ENCODE results near the gene PLEKHF1.
"Not testable (repeated sequence)": the region's sequence is repeated elsewhere in the genome, so short reads cannot be mapped to it uniquely, and the experiment has no call there.

Gene PLEKHF1

DNA sequence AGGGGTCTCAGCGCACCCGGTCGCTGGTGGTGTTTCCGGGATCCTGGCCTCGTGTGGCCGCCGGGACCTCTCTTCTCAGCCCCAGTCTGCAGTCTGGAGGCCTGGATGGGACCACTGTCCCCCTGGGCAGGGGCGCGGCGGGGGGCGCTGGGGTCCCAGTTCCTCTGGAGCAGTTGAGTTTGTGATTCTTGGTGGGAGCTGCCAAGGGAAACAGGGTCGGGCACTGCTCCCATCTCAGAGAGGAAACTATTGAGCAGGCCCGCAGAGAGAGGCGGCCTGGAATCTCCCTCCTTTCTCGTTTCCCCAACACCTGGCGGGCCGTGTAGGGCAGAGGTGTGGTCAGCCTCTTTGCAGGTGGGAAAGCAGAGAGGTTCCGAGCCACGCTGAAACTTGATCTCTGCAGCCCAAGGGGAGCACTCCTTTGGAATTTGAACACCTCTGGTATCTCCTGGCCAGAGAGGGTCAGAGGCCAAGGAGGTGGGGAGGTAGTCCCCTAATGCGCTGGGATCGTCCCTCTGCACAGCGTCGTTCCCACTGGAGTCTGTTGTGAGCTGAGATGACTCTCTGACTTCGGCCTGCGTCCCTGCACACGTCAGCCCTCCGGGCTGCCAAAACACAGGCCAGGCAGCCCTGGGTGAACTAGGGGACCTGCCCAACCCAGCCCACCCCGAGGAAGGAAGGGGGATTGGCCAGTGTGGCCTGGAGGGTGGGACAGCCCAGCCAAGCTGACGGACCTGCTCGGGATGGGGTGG, 741 bp downstream of the PLEKHF1 start:
- Histone ChIP-seq H3K36me3 (ENCODE audit: control insufficient read depth, insufficient read depth, low read length) (no peaks in the 10 kb centered on the region), H3K9me3 (ENCODE audit: control insufficient read depth, low read length) (no peaks in the 10 kb centered on the region), H3K27ac (ENCODE audit: low read depth, low read length, severe bottlenecking) (no peak overlapping the region), H3K4me1 (ENCODE audit: control insufficient read depth, insufficient read depth, low read length, poor library complexity, severe bottlenecking) (peaks cover 38% of the 10 kb centered on the region), H3K4me3 (ENCODE audit: extremely low read depth, insufficient read depth, low read length, poor library complexity, severe bottlenecking) (peak overlapping the region; percentile 65)
- WGBS, 2 experiments (ENCODE audit: insufficient coverage in 2 of 2): 0 to 1% methylated on average over 14 to 20 of the region's 30 CpGs

- Histone ChIP-seq H3K36me3 (ENCODE audit: control insufficient read depth, insufficient read depth, low read length) (no peaks in the 10 kb centered on the region), H3K27ac (ENCODE audit: low read depth, low read length, severe bottlenecking) (peak overlapping the region; percentile 23), H3K4me3 (ENCODE audit: extremely low read depth, insufficient read depth, low read length, poor library complexity, severe bottlenecking) (peak overlapping the region; percentile 65), H3K4me1 (ENCODE audit: control insufficient read depth, insufficient read depth, low read length, poor library complexity, severe bottlenecking) (peaks cover 30% of the 10 kb centered on the region), H3K9me3 (ENCODE audit: control insufficient read depth, low read length) (no peaks in the 10 kb centered on the region)
- 27 to 36% methylated on average over 16 to 18 of the region's 20 CpGs for WGBS, 2 experiments (ENCODE audit: insufficient coverage in 2 of 2)
Measured at GRCh38 chr19:29666578-29667386, 1.5 kb downstream of the PLEKHF1 start.

DNA sequence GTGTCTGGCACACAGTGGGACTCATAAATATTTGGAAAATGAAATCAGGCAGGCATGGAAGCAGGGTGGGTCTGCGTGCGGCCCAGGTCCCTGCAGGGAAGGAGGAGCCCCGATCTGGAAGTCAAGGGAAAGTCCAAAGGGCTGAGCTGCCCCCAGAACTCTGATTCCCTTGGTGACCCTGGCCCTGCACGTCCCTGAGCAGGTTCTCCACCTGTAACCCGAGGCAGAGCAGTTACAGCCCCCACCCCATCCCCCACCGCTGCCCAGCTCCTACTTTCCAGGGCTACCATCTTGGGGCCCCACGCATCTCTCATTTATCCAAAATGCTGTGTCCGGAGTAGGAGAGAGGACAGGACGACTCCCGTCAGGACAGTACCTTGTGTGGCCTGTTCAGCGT, 2.1 kb downstream of the PLEKHF1 start:
- Histone ChIP-seq H3K27ac (ENCODE audit: low read depth, low read length, severe bottlenecking) (peak overlapping the region; percentile 23), H3K4me1 (ENCODE audit: control insufficient read depth, insufficient read depth, low read length, poor library complexity, severe bottlenecking) (peaks cover 24% of the 10 kb centered on the region), H3K9me3 (ENCODE audit: control insufficient read depth, low read length) (no peaks in the 10 kb centered on the region), H3K36me3 (ENCODE audit: control insufficient read depth, insufficient read depth, low read length) (no peaks in the 10 kb centered on the region), H3K4me3 (ENCODE audit: extremely low read depth, insufficient read depth, low read length, poor library complexity, severe bottlenecking) (no peak overlapping the region)
- WGBS, 2 experiments (ENCODE audit: insufficient coverage in 2 of 2): 86 to 92% methylated on average over 10 to 11 of the region's 11 CpGs

DNA sequence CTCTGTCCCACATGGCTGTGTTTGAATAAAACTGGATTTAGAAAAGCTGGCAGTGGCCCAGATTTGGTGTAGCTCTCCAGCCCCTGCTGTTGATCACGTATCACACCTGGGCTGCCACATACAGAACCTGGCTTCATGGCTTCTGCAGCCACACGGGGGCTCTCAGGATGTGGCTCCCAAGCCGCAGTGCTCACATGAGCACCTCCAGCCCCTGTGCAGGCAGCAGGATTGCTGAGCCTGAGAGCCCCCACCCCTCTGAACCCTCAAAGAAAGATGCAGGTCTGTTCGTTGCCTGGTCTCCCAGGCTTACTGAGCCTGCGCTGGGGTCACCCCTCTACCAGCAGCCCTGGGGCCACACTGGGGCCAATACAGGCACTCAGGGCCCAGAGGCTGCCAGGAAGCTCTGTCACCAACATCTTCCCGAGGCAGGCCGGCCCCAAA, 2.7 kb downstream of the PLEKHF1 start:
- no peak overlapping the region for H3K4me3 ChIP-seq (ENCODE audit: extremely low read depth, insufficient read depth, low read length, poor library complexity, severe bottlenecking)
- H3K9me3 ChIP-seq (ENCODE audit: control insufficient read depth, low read length): no peaks in the 10 kb centered on the region
- 84 to 86% methylated on average over 7 of the region's 7 CpGs for WGBS, 2 experiments (ENCODE audit: insufficient coverage in 2 of 2)
- H3K27ac ChIP-seq (ENCODE audit: low read depth, low read length, severe bottlenecking): no peak overlapping the region
- peaks cover 20% of the 10 kb centered on the region for H3K4me1 ChIP-seq (ENCODE audit: control insufficient read depth, insufficient read depth, low read length, poor library complexity, severe bottlenecking)
- H3K36me3 ChIP-seq (ENCODE audit: control insufficient read depth, insufficient read depth, low read length): no peaks in the 10 kb centered on the region

DNA sequence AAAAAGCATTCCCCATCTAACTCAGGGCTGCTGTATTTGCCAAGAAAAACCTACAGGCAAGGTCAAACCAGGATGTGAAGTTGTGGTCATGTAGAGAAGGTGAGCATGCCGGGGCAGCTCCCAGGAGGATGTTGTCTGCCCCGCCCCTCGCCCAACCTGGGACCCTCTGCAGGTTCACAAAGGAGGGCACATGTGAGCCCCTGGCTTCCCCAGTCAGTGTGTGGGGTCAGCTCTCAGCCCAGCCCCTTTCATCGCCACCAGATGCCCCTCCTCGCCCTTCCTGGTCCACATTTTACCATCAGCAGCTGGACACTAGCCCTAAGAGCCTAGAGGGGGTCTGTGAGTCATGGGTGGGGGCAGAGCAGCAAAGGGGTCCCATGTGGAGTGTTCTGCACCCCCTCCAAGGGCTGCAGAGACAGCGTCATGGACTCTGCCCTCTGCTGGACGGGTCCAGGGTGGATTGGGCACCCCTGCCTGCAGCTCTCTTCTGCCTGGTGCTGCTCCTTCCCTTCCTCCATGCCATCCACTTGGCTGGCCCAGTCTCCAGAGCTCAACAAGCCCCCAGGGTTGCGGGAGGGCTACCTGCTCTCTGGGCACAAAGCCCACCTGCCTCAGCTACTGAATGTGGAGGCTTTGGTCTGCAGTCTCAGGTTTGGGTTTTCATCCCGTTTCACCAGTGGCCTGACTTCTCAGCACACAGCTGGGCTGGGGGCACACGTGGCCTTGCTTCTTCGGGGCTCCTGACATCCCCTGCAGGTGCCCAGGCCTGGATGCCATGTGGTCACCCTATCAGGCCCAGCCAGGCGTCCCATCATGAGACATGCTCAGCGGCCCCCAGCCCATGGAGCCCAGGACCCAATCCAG, 3.7 kb downstream of the PLEKHF1 start:
- WGBS, 2 experiments (ENCODE audit: insufficient coverage in 2 of 2): 80 to 92% methylated on average over 9 to 11 of the region's 13 CpGs
- no peak overlapping the region for H3K27ac ChIP-seq (ENCODE audit: low read depth, low read length, severe bottlenecking)
- no peak overlapping the region for H3K4me3 ChIP-seq (ENCODE audit: extremely low read depth, insufficient read depth, low read length, poor library complexity, severe bottlenecking)
- H3K36me3 ChIP-seq (ENCODE audit: control insufficient read depth, insufficient read depth, low read length): no peaks in the 10 kb centered on the region
- peaks cover 12% of the 10 kb centered on the region for H3K4me1 ChIP-seq (ENCODE audit: control insufficient read depth, insufficient read depth, low read length, poor library complexity, severe bottlenecking)
- H3K9me3 ChIP-seq (ENCODE audit: control insufficient read depth, low read length): no peaks in the 10 kb centered on the region

DNA sequence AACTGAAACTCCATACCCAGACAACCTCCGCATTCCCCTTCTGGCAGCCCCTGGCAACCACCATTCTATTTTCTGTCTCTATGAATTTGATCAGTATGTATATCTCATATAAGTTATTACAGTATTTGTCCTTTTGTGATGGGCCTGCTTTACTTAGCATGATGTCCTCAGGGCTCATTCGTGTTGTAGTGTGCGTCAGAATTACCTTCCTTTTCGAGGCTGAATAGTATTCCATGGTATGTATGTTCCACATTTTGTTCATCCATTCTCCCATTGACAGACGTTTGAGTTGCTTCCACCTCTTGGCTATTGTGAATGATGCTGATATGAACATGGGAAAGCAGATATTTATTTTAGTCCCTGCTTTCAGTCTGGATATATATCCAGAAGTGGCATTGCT, 5.0 kb downstream of the PLEKHF1 start:
- peaks cover 8% of the 10 kb centered on the region for H3K4me1 ChIP-seq (ENCODE audit: control insufficient read depth, insufficient read depth, low read length, poor library complexity, severe bottlenecking)
- no peak overlapping the region for H3K4me3 ChIP-seq (ENCODE audit: extremely low read depth, insufficient read depth, low read length, poor library complexity, severe bottlenecking)
- H3K36me3 ChIP-seq (ENCODE audit: control insufficient read depth, insufficient read depth, low read length): no peaks in the 10 kb centered on the region
- no peaks in the 10 kb centered on the region for H3K9me3 ChIP-seq (ENCODE audit: control insufficient read depth, low read length)
- WGBS, 2 experiments (ENCODE audit: insufficient coverage in 2 of 2): 92% methylated on average over 3 of the region's 5 CpGs; no CpG with 5 or more reads in 1 of the 2 experiments
- no peak overlapping the region for H3K27ac ChIP-seq (ENCODE audit: low read depth, low read length, severe bottlenecking)

DNA sequence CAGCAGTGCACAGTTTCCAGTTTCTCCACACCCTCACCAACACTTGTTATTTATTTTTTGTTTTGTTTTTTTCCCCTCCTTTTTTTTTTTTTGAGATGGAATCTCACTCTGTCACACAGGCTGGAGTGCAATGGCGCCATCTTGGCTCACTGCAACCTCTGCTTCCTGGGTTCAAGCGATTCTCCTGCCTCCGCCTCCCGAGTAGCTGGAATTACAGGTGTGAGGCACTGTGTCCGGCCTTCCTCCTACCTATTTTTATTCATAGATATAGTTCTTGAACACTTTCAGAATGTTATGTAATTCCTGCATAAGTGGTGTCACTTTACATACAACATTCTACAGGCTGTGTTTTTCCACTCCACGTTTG, 5.7 kb downstream of the PLEKHF1 start:
- not testable (repeated sequence) for H3K4me3 ChIP-seq (ENCODE audit: extremely low read depth, insufficient read depth, low read length, poor library complexity, severe bottlenecking); H3K9me3 ChIP-seq (ENCODE audit: control insufficient read depth, low read length); H3K4me1 ChIP-seq (ENCODE audit: control insufficient read depth, insufficient read depth, low read length, poor library complexity, severe bottlenecking); H3K36me3 ChIP-seq (ENCODE audit: control insufficient read depth, insufficient read depth, low read length); H3K27ac ChIP-seq (ENCODE audit: low read depth, low read length, severe bottlenecking)
- 88 to 100% methylated on average over 1 of the region's 6 CpGs for WGBS, 2 experiments (ENCODE audit: insufficient coverage in 2 of 2)

DNA sequence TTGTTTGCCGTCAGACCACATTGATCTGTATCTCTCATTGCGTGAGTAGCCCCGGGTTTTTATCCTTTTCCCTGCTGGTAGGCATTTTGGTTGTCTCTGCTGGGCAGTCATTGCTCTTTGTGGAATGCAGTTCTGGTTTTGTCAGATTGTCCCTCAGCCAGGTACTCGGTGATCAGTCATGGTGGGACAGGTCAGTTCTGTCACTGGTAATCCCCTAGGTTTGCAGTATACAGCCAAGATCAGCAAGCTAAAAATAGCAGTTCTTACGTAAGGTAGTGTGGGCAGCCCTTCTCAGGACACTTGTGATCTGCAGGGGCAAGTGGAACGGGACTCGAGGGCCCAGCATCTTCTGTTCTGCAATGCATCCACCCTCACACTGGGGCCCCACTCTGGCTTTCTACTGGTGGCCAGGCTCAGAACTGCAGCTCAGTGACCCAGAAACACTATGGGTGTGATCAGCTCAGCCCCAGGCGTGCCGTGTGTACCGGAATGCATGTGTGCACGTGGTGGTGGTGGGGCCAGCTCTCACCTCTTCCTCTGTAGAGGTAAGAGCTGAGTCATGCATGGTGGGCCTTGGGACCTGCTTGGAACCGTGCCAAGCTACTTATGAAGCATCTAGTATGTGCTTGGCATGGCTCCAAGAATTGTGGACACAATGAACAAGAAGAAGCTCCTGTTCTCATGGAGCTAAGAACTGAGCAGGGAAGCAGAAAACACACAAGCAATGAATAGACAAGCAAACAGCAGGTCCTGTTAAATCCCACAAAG, 6.3 kb downstream of the PLEKHF1 start:
- Histone ChIP-seq H3K4me1 (ENCODE audit: control insufficient read depth, insufficient read depth, low read length, poor library complexity, severe bottlenecking) (peaks cover 8% of the 10 kb centered on the region), H3K4me3 (ENCODE audit: extremely low read depth, insufficient read depth, low read length, poor library complexity, severe bottlenecking) (no peak overlapping the region)

GRCh38 chr19:29672319-29672932, 7.2 kb downstream of the PLEKHF1 start:
- Histone ChIP-seq H3K4me3 (ENCODE audit: extremely low read depth, insufficient read depth, low read length, poor library complexity, severe bottlenecking) (no peak overlapping the region), H3K4me1 (ENCODE audit: control insufficient read depth, insufficient read depth, low read length, poor library complexity, severe bottlenecking) (peaks cover 1% of the 10 kb centered on the region), H3K36me3 (ENCODE audit: control insufficient read depth, insufficient read depth, low read length) (no peaks in the 10 kb centered on the region), H3K9me3 (ENCODE audit: control insufficient read depth, low read length) (no peaks in the 10 kb centered on the region), H3K27ac (ENCODE audit: low read depth, low read length, severe bottlenecking) (no peak overlapping the region)
- 75 to 87% methylated on average over 5 to 8 of the region's 8 CpGs for WGBS, 2 experiments (ENCODE audit: insufficient coverage in 2 of 2)

More for the DNA sequence above, 6.3 kb downstream of the PLEKHF1 start:
- H3K36me3 ChIP-seq (ENCODE audit: control insufficient read depth, insufficient read depth, low read length): no peaks in the 10 kb centered on the region
- whole genome bisulfite sequencing, 2 experiments (ENCODE audit: insufficient coverage in 2 of 2): 91% methylated on average over 11 to 12 of the region's 12 CpGs
- H3K9me3 ChIP-seq (ENCODE audit: control insufficient read depth, low read length): no peaks in the 10 kb centered on the region
- no peak overlapping the region for H3K27ac ChIP-seq (ENCODE audit: low read depth, low read length, severe bottlenecking)

Measured in mesodermal cell (in vitro differentiated cells).